ENCODE results near the gene PSMD10. TPM values are rescaled to one million over a fixed set of nuclear protein-coding genes. Genes with fewer than 3 reads are reported as not detected.

PSMD10 gene
- total RNA-seq, 4 donors from 2014 or later: 23.4 to 42.5 (median 36.0) TPM

DNA sequence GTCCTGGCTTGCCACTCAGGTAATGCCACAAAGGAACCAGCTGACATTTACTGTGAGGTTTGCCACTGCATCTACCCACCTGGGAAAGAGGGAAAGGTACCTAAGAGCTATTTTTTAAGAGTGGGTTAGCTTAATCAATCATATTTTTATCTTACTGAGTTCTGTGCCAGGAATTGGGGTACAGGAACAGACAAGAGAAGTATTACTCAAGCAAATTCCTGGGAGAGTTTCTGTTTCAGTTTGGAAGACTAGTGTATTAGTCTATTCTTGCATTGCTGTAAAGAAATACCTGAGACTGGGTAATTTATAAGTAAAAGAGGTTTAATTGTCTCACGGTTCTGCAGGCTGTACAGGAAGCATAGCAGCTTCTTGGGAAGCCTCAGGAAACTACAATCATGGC is 23.2 kb downstream of the PSMD10 start:
- WGBS, 2 donors: 21 to 29% methylated on average over 1 of the region's 1 CpG
- no peak for TF ChIP-seq POLR2A (IDR thresholded peaks at IDR 0.05)
- TF ChIP-seq, protein P1, sequence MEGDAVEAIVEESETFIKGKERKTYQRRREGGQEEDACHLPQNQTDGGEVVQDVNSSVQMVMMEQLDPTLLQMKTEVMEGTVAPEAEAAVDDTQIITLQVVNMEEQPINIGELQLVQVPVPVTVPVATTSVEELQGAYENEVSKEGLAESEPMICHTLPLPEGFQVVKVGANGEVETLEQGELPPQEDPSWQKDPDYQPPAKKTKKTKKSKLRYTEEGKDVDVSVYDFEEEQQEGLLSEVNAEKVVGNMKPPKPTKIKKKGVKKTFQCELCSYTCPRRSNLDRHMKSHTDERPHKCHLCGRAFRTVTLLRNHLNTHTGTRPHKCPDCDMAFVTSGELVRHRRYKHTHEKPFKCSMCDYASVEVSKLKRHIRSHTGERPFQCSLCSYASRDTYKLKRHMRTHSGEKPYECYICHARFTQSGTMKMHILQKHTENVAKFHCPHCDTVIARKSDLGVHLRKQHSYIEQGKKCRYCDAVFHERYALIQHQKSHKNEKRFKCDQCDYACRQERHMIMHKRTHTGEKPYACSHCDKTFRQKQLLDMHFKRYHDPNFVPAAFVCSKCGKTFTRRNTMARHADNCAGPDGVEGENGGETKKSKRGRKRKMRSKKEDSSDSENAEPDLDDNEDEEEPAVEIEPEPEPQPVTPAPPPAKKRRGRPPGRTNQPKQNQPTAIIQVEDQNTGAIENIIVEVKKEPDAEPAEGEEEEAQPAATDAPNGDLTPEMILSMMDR (IDR thresholded peaks at IDR 0.05): no peak
- intact Hi-C loops (cut with DNase I; ENCODE audit: low total_unique reads): no loop called here
- DNase-seq (ENCODE audit: low spot score in 2 of 2): no peak
- no peak overlapping the region for H3K4me3 ChIP-seq (ENCODE audit: low read depth, poor library complexity, severe bottlenecking)

DNA sequence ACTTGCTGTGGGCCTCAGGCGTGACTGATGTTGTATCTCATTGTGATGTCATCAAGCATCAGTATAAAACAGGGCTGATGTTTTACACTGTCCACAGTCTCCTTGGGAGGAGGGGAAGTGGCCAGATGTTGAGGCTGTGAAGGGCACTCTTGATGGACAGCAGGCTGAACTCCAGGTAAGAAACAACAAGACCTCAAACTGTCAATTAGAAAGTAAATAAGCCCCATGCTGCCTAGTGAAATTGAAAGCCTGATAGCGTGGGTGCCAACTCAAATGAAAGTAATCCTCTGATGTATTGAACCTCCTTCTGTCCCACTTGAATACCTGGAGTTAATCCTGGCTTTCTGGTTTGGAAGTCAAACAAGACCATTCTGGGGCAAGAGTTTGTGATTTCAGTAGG is 26.7 kb downstream of the PSMD10 start:
- WGBS, 2 donors: 74 to 97% methylated on average over 2 of the region's 2 CpGs

DNA sequence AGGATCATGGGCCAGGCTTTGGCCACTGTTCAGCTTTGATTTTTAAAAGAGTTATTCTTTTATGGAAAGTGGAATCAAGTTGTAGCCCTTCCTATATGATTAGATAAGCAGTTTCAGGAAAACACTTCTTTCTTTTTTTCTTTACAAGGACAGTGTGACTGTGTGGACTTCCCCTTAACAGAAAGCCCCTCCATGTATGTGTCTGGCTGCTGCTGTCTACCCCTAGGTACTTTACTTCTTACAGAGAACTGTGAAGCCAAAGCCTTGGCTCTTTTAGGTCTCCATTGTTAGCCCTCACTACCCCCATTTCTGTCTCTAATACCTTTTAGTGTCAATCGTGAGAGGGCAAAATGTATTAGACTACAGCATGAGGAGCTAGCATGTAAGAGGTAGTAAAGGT is 27.3 kb downstream of the PSMD10 start:
- TF ChIP-seq POLR2A (IDR thresholded peaks at IDR 0.05): no peak
- TF ChIP-seq, protein P1 (IDR thresholded peaks at IDR 0.05): no peak
- intact Hi-C loops (cut with DNase I; ENCODE audit: low total_unique reads): no loop called here
- no peak overlapping the region for H3K4me3 ChIP-seq (ENCODE audit: low read depth, poor library complexity, severe bottlenecking)
- 72 to 88% methylated on average over 1 of the region's 1 CpG for WGBS, 2 donors
- no peak for DNase-seq (ENCODE audit: low spot score in 2 of 2)

More for the DNA sequence above, 26.7 kb downstream of the PSMD10 start:
- intact Hi-C loops (cut with DNase I; ENCODE audit: low total_unique reads): no loop called here
- no peak overlapping the region for H3K4me3 ChIP-seq (ENCODE audit: low read depth, poor library complexity, severe bottlenecking)
- no peak for DNase-seq (ENCODE audit: low spot score in 2 of 2)
- no peak for TF ChIP-seq POLR2A (IDR thresholded peaks at IDR 0.05)
- TF ChIP-seq, protein P1 (IDR thresholded peaks at IDR 0.05): no peak

DNA sequence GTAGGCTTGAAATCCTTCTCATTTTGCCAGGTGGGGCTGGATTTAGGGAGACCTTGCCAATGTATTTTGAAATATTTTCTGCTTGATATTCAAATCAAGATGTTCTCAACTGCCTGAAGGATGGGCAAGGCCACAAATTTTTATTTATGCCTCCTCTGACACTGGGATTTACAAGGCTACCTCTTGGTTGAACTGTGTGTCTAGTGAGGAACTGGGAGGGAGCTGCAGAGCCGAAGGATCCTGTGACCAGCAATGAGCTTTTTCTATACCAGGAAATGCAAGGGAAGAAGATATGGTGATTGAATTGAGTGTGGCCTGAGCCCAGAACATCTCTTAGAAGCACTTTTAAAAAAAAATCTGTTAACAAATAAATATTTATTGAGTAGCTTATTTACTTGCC is 31.5 kb downstream of the PSMD10 start:
- intact Hi-C loops (cut with DNase I; ENCODE audit: low total_unique reads): no loop called here
- WGBS, 2 donors: 38 to 44% methylated on average over 1 of the region's 1 CpG
- no peak for DNase-seq (ENCODE audit: low spot score in 2 of 2)
- no peak overlapping the region for H3K4me3 ChIP-seq (ENCODE audit: low read depth, poor library complexity, severe bottlenecking)
- TF ChIP-seq POLR2A (IDR thresholded peaks at IDR 0.05): no peak
- TF ChIP-seq, protein P1 (IDR thresholded peaks at IDR 0.05): no peak

DNA sequence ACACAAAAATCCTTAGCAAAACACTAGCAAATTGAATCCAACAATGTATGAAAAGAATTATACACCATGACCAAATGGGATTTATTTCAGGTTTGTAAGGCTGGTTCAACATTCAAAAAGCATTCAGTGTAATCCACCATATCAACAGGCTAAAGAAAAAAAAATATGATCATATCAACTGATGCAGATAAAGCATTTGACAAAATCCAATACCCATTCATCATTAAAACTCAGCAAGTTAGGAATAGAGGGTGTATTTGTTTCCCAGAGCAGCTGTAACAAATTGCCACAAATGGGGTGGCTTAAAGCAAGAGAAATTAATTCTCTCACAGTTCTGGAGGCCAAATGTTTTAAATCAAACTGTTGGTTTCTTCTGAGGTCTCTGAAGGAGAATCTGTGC is 35.8 kb downstream of the PSMD10 start:
- DNase-seq (ENCODE audit: low spot score in 2 of 2): no peak
- TF ChIP-seq, protein P1 (IDR thresholded peaks at IDR 0.05): no peak
- no peak for TF ChIP-seq POLR2A (IDR thresholded peaks at IDR 0.05)
- intact Hi-C loops (cut with DNase I; ENCODE audit: low total_unique reads): no loop called here

DNA sequence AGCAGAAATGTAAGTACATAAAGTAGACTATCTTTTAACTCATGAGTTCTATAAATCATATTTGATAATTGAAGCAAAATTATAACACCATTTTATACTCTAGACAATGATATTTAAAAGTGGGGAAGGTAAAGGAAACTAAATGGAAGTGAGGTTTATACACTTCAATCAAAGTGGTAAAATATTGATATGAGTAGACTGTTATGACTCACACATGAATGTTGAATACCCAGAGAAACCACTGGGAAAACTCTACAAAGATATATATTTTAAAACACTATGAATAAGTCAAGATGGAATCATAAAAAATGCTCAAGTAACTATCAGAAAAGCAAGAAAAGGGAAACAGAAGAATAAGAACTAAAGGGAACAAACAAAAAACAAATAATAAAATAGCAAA is 38.1 kb downstream of the PSMD10 start:
- DNase-seq (ENCODE audit: low spot score in 2 of 2): no peak
- no peak for TF ChIP-seq POLR2A (IDR thresholded peaks at IDR 0.05)
- TF ChIP-seq, protein P1 (IDR thresholded peaks at IDR 0.05): no peak
- intact Hi-C loops (cut with DNase I; ENCODE audit: low total_unique reads): no loop called here
- H3K4me3 ChIP-seq (ENCODE audit: low read depth, poor library complexity, severe bottlenecking): no peak overlapping the region

More for the DNA sequence above, 35.8 kb downstream of the PSMD10 start:
- no peak overlapping the region for H3K4me3 ChIP-seq (ENCODE audit: low read depth, poor library complexity, severe bottlenecking)

All from lower leg skin (tissue), 4 donors.